ENCODE data around the gene KIRREL3. TPM values are rescaled to one million over a fixed set of nuclear protein-coding genes. Genes with fewer than 3 reads are reported as not detected.

Gene KIRREL3
- total and polyA plus RNA-seq, 2 of the 8 experiments (the other 6 are each of a cell fraction or from before 2014, with no cell fraction given) = 0.29 to 0.32 TPM

GRCh38 chr11:126855536-126855935 is 145.0 kb downstream of the KIRREL3 start:
- H2BK5ac ChIP-seq (ENCODE audit: low read depth, low read length) = no peak overlapping the region
- H4K5ac ChIP-seq (ENCODE audit: insufficient read length, low read depth, low read length) = no peak overlapping the region
- H2BK12ac ChIP-seq (ENCODE audit: low read depth, low read length) = no peak overlapping the region
- no peak for TF ChIP-seq RBBP5 (IDR thresholded peaks at IDR 0.05; ENCODE audit: borderline replicate concordance, low read depth, low read length)
- no peak for TF ChIP-seq CHD7 (IDR thresholded peaks at IDR 0.05; ENCODE audit: insufficient replicate concordance, low read length)

More at GRCh38 chr11:126855536-126855935, 145.0 kb downstream of the KIRREL3 start:
- no peaks in the 10 kb centered on the region for H3K79me2 ChIP-seq (ENCODE audit: control insufficient read depth in 1 of 2, insufficient read depth in 2 of 2, low read length in 2 of 2)
- H2BK20ac ChIP-seq (ENCODE audit: low read length) = no peak overlapping the region
- no peak overlapping the region for H3K23ac ChIP-seq (ENCODE audit: insufficient read length)
- ChIA-PET POLR2A (ENCODE audit: partially characterized antibody) (no interaction called here), CTCF (ENCODE audit: partially characterized antibody) (no interaction called here)
- H4K91ac ChIP-seq (replicated peaks; ENCODE audit: insufficient read length, low read length) = no peak overlapping the region
- no peaks in the 10 kb centered on the region for H3K79me1 ChIP-seq (ENCODE audit: low read depth, low read length)
- no peaks in the 10 kb centered on the region for H3K23me2 ChIP-seq (ENCODE audit: low read depth, low read length)
- no peaks in the 10 kb centered on the region for H4K20me1 ChIP-seq (replicated peaks in 1 of 2; ENCODE audit: control insufficient read depth in 1 of 2, insufficient read depth in 2 of 2, low read length in 2 of 2)
- H3K36me3 ChIP-seq (ENCODE audit: control insufficient read depth in 2 of 4, insufficient read depth in 4 of 4, low read length in 3 of 4) = no peaks in the 10 kb centered on the region
- H2BK15ac ChIP-seq (ENCODE audit: low read length) = no peak overlapping the region
- no peak overlapping the region for H2BK120ac ChIP-seq (replicated peaks; ENCODE audit: low read depth, low read length)
- DNase-seq (ENCODE audit: low read depth in 1 of 2, low spot score in 2 of 2) (no peak), FAIRE-seq (no peak)
- H3K4me2 ChIP-seq (ENCODE audit: insufficient read depth in 1 of 2, low read depth in 2 of 2, low read length in 2 of 2) = no peak overlapping the region
- no peak overlapping the region for H3K56ac ChIP-seq (replicated peaks; ENCODE audit: insufficient read length, low read depth, low read length)
- no peak overlapping the region for H3K14ac ChIP-seq (ENCODE audit: insufficient read length)
- no peaks in the 10 kb centered on the region for H3K27me3 ChIP-seq (replicated peaks in 1 of 4; ENCODE audit: control insufficient read depth in 3 of 4, extremely low read depth in 1 of 4, insufficient read depth in 3 of 4, low read length in 3 of 4)
- no peak overlapping the region for H2AK5ac ChIP-seq (ENCODE audit: low read depth, low read length)
- no peak overlapping the region for H3K4ac ChIP-seq (replicated peaks; ENCODE audit: insufficient read length, low read depth, low read length)
- H2AFZ ChIP-seq (ENCODE audit: low read length) = no peak overlapping the region
- no peak overlapping the region for H3K9ac ChIP-seq (replicated peaks in 1 of 4; ENCODE audit: extremely low read depth in 1 of 4, low read depth in 3 of 4, low read length in 3 of 4)
- H3K9me3 ChIP-seq (ENCODE audit: insufficient read depth in 2 of 2, low read depth in 1 of 2, low read length in 1 of 2) = no peaks in the 10 kb centered on the region
- H3K27ac ChIP-seq (ENCODE audit: low read depth, low read length) = no peak overlapping the region
- H3K18ac ChIP-seq (ENCODE audit: extremely low read depth, low read length) = no peak overlapping the region
- H3K4me3 ChIP-seq (ENCODE audit: extremely low read depth in 1 of 4, insufficient read depth in 2 of 4, low read depth in 3 of 4, low read length in 4 of 4) = no peak overlapping the region
- H4K8ac ChIP-seq (ENCODE audit: extremely low read depth, insufficient read depth, low read length) = no peak overlapping the region
- H3K4me1 ChIP-seq (replicated peaks in 1 of 4; ENCODE audit: control insufficient read depth in 3 of 4, insufficient read depth in 4 of 4, low read length in 3 of 4) = no peaks in the 10 kb centered on the region

All from H1 (cell line).